AG04449 (cell line): ENCODE results near the gene COL26A1.

ENCODE experiments used
- CTCF ChIA-PET: fragments of 350-600 bp; formaldehyde crosslinking; extraction: SDS; loops from one replicate; lab custom pipeline; 2021; ENCODE audit warnings: antibody characterized with exemption; lab: Yijun Ruan, JAX
- POLR2A ChIA-PET: fragments of 400-600, 350-600 bp; formaldehyde crosslinking; extraction: SDS; loops from one replicate; lab custom pipeline; 2020; ENCODE audit warnings: antibody characterized with exemption, inconsistent platforms; lab: Yijun Ruan, JAX
- DNase-seq: peaks from one replicate; pipeline ENCODE4 v3.0.0-alpha.2; 2010; ENCODE audit warnings: low read depth, low spot score
- H3K4me3 ChIP-seq: 2 replicates; pipeline ENCODE4 v1.5.1; 2011; ENCODE audit warnings: low read depth, mild to moderate bottlenecking, control low read depth, low read length
- TF ChIP-seq, protein P1 (sequence below): IDR thresholded peaks from one replicate; pipeline ENCODE4 v1.5.1; 2011; ENCODE audit warnings: mild to moderate bottlenecking, moderate library complexity, low read length, control low read depth, inconsistent platforms; ENCODE audit not compliant: insufficient read depth; ENCODE audit errors: missing control alignments

Gene COL26A1

DNA sequence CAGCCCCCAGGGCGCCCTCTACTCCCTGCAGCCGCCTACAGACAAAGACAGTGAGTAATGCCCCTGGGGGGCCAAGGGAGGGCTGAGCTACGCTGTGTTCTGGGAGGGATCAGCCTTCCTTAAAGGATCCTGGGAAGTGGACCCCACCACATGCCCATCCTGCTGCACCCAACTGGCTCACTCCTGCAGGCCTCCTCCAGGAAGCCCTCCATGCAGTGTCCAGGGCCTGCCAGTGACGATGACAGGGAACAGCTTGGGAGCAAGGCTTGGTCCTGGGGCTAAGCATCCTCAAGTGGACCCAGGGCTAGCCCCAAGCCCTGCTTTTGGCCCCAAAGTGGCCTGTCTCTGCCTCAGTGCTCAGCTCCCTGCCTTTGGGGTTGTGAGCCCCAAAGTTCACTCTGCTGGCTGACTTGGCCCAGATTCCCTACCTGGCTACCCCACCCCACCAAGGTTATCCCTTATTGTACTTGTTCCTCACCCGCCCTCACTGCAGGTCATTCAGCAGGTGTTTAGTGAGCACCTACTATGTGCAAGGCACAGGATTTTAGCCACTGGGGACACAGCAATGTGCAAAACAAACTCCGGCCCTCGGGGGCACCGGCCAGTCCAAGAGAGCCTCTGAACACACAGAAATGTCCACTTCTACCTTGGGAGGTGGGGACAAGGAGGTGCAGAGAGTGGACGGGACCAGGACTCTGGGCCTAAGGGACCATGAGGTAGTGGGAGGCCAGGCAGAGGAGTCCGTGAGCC lies 182.9 kb downstream of the COL26A1 start:
- POLR2A ChIA-PET: no interaction called here
- no peak overlapping the region for H3K4me3 ChIP-seq
- TF ChIP-seq, protein P1, sequence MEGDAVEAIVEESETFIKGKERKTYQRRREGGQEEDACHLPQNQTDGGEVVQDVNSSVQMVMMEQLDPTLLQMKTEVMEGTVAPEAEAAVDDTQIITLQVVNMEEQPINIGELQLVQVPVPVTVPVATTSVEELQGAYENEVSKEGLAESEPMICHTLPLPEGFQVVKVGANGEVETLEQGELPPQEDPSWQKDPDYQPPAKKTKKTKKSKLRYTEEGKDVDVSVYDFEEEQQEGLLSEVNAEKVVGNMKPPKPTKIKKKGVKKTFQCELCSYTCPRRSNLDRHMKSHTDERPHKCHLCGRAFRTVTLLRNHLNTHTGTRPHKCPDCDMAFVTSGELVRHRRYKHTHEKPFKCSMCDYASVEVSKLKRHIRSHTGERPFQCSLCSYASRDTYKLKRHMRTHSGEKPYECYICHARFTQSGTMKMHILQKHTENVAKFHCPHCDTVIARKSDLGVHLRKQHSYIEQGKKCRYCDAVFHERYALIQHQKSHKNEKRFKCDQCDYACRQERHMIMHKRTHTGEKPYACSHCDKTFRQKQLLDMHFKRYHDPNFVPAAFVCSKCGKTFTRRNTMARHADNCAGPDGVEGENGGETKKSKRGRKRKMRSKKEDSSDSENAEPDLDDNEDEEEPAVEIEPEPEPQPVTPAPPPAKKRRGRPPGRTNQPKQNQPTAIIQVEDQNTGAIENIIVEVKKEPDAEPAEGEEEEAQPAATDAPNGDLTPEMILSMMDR: no peak
- DNase-seq: no peak
- CTCF ChIA-PET: interaction anchor here (0.8 to 1.1 kb wide), 2 partner anchors 280 to 728 kb away, joined by 3 read pairs; no protein-coding TSS in a partner anchor

DNA sequence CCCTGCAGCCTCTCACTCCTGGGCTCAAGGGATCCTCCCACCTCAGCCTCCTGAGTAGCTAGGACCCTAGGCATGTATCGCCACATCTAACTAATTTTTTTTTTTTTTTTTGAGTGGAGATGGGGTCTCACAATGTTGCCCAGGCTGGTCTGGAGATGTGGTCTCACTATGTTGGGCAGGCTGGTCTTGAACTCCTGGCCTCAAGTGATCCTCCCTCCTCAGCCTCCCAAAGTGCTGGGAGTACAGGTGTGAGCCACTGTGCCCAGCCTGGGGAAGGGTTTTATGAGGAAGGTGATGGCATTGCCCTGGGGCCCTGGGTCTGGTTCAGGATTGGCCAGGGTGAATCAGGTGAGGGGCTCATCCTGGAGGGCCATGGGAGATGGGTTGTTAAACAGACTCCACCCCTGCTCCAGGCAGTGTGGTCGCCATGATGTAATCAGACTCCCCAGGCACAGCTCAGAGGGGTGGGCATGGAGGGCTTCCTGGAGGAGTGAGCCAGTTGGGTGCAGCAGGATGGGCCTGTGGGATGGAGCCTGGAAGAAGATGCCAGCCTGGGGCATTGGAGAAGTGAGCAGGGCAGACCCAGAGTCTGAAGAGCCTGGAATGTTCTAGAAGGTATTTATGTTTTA lies 183.7 kb downstream of the COL26A1 start:
- ChIA-PET CTCF (interaction anchor here (0.8 to 1.1 kb wide), 2 partner anchors 280 to 727 kb away, joined by 3 read pairs; no protein-coding TSS in a partner anchor), POLR2A (no interaction called here)
- no peak overlapping the region for H3K4me3 ChIP-seq
- TF ChIP-seq, protein P1: no peak
- DNase-seq: no peak

DNA sequence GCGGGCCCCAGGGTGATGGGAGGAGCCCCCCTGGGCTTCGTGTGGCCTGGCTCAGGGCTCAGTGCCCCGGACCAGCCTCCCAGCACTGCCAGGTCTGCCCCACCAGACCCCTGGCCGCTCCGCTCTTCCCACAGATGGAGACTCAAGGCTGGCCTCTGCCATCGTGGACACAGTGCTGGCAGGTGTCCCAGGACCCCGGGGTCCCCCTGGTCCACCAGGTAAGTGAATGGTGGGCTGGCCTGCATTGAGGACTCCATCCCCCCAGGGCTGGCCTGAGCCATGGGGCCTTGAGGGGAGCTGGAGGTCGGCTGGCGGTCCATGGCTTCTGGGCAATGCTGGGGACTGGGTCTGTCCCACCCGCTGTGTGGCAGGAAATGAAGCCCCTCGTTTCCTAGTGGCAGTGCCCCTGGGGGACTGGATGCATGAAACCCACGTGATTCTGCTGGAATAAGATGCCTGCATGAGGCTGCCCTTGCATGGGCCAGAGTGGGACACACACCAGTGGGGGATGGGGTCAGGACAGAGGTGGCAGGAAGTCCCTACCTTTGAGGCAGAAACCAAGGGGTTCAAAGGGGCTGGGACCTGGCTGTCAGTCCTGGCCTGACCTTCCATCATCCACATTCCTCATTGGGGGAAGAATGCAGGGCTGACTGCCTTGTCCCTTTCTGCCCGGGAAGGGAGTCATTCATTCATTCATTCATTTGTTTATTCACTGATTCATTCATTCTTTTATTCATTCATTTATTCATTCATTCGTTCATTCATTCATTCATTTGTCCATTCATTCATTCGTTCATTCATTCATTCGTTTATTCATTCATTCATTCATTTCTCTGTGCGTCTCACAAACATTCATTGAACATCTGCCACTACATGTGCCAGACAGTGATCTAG lies 184.6 kb downstream of the COL26A1 start:
- DNase-seq: no peak
- TF ChIP-seq, protein P1: no peak
- ChIA-PET POLR2A (no interaction called here), CTCF (interaction anchor here (0.9 kb wide), 1 partner anchor 725 kb away, joined by 3 read pairs; no protein-coding TSS in a partner anchor)
- no peak overlapping the region for H3K4me3 ChIP-seq

DNA sequence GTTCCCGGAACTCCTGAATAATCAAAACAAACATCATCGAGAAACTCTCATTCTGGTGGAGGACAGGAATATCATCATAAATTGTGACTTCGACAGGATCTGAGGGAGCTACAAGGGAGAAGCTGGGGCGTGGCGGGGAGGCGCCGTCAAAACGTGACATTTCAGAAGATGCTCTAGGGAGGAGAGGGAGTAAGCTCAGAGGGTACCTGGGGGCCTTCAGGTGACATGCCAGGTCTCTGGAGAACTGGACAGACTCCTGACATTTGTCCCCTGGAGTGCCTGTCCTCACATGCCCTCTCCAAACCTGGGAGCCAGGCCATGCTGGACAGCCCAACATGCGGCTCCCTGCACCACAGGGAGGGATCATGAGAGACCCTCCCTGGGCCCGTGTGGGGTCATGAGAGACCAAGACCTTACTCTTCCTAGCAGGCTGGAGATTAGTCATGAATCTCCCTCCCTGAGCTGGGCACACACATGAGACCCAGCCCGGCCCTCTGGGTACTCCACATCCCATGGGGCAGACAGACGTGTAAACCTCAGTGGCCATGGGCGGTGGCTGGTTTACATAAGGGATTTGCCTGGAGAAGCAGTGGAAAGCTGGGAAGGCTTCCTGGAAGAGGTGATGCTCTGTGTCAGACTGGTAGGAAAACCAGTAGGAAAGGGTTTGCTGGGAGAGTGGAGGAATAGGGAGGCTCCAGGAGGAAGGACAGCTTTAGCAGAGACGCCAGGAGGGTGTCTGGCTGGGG lies 185.4 kb downstream of the COL26A1 start:
- H3K4me3 ChIP-seq: no peak overlapping the region
- TF ChIP-seq, protein P1: no peak
- ChIA-PET POLR2A (no interaction called here), CTCF (interaction anchor here (0.9 kb wide), 1 partner anchor 724 kb away, joined by 3 read pairs; no protein-coding TSS in a partner anchor)
- no peak for DNase-seq

- ChIA-PET CTCF (interaction anchor here (1.0 to 1.2 kb wide), 2 partner anchors 53 to 685 kb away, joined by 3 read pairs; no protein-coding TSS in a partner anchor), POLR2A (no interaction called here)
- DNase-seq: no peak
- TF ChIP-seq, protein P1: no peak
- no peak overlapping the region for H3K4me3 ChIP-seq
These were observed 187.1 kb downstream of the COL26A1 start for GRCh38 chr7:101549734-101550133.
